ENCODE results near the gene RETN.
A peak's percentile ranks its signal among the peaks of the same experiment; 100 is the strongest.

The RETN gene

DNA sequence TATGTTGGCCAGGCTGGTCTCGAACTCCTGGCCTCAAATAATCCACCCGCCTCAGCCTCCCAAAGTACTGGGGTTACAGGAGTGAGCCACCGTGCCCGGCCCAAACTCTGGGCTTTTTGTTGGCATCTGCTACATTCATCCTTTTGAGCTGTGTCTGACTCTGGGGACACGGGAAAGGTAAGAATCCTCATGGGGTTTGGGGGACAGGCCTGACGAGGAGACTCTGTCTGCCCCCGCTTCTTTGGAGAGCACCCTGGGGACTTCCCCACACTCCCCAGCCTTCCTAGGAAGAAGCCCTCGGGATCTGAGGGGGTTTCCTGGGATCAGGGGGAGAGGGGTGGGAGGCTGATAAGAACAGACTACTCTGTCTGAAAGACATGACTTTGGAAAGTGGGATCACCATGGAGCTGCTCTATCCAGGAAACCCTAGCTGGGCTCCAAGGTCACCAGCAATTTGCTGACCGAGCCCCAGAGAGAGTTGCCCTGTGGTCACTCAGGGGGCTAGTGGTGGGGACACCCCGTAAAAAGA, 41.1 kb downstream of the RETN start:
- DNase-seq = no peak

DNA sequence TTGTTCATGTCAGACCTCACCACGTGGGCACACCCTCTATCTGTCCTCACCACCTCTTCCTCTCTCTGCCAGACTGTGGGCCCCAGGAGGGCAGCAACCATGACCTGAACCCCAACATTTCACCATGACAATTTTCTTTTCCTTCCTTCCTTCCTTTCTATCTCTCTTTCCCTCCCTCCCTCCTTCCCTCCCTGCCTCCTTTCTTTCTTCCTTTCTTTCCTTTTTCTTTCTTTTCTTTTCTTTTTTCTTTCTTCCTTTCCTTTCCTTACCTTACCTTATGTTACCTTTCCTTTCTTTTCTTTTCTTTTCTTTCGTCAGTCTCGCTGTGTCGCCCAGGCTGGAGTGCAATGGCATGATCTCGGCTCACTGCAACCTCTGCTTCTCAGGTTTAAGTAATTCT, 41.8 kb downstream of the RETN start:
- DNase-seq = no peak

DNA sequence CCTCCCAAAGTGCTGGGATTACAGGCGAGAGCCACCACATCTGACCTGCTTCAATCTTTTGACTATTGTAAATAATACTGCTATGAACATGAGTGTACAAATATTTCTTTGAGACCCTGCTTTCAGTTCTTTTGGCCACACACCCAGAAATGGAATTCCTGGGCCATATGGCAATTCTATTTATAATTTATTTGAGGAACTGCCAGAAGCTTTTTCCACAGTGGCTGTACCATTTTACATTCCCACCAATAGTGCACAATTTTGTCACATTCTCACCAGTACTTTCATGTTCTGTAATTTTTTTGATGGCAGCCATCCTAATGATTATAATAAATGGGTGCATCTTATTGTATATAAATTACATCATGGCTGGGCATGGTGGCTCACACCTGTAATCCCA, 46.8 kb downstream of the RETN start:
- DNase-seq = peak in 1 of 14 donors; percentile 81

DNA sequence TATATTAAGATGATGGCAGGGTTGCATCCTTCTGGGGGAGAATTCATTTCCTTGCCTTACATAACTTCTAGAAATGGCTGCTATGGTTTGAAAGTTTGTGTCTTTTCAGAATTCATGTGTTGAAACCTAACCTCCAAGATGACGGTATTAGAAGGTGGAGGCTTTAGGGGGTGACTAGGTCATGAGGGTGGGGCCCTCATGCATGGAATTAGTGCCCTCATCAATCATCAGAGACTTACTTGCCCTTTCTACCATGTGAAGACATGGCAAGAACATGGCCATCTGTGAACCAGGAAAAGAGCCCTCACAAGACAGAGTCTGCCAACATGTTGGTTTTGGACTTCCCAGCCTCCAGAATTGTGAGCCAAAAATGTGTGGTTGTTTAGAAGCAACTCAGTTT, 47.9 kb downstream of the RETN start:
- no peak for DNase-seq

DNA sequence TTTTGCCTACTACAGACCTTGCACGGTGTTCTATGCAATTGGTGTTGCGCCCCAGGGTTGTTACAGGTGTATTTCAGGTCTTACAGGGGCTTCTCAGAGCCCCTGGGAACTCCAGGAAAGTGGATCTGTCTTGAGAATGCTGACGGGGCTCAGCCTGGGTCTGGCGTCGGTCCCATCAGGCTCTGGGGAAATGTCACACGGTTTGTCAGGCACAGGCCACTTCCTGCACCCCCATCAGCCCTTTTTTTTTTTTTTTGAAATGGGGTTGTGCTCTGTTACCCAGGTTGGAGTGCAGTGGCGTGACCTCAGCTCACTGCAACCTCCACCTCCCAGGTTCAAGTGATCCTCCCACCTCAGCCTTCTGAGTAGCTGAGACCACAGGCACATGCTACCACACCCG, 49.8 kb downstream of the RETN start:
- DNase-seq = no peak
